Tibial artery (tissue), 4 donors: Measurements from ENCODE around the gene CMYA5.

Experiments used
- DNase-seq, 2 donors: peaks; one replicate each; pipeline ENCODE4 v3.0.0-alpha.2; 2019
- H3K27ac ChIP-seq, 2 donors: fragments of 200-600 bp; sonication (generic) in 1 of 2; 1 replicate in 1 of 2; 2 replicates in 1 of 2; pipeline ENCODE4 v1.5.1; 2018 to 2019; ENCODE audit warnings: mild to moderate bottlenecking in 1 of 2
- H3K27me3 ChIP-seq, 2 donors: fragments of 200-600 bp; sonication (generic) in 1 of 2; one replicate each; pipeline versions ENCODE4 v1.5.1 to v1.6.0; 2016 to 2019
- H3K36me3 ChIP-seq, 3 donors: fragments of 200-600 bp; sonication (generic) in 2 of 3; one replicate each; pipeline ENCODE4 v1.5.1; 2016 to 2019; ENCODE audit warnings: mild to moderate bottlenecking in 2 of 3
- H3K4me1 ChIP-seq, 4 donors: fragments of 200-600 bp; sonication (generic) in 2 of 4; 1 replicate in 3 of 4; 2 replicates in 1 of 4; pipeline ENCODE4 v1.5.1; 2016 to 2019
- H3K4me3 ChIP-seq, 2 donors: fragments of 200-600 bp; sonication (generic) in 1 of 2; 1 replicate in 1 of 2; 2 replicates in 1 of 2; pipeline ENCODE4 v1.5.1; 2018 to 2019; ENCODE audit warnings: mild to moderate bottlenecking in 2 of 2
- H3K9me3 ChIP-seq, 3 donors: fragments of 200-600 bp; sonication (generic) in 1 of 3; one replicate each; pipeline ENCODE4 v1.5.1; 2016 to 2019
- intact Hi-C: fragments of 100-400 bp; cut with DNase I; formaldehyde crosslinking; loops from one replicate; pipeline ENCODE4 v1.15.0; 2023; ENCODE audit warnings: low total_unique reads
- TF ChIP-seq, protein P1 (sequence below), 2 experiments: fragments of 200-600 bp in 1 of 2; fragments of 450-650 bp in 1 of 2; IDR thresholded peaks; one replicate each; pipeline ENCODE4 v1.5.1; 2017 to 2019; ENCODE audit warnings: antibody characterized with exemption in 2 of 2, mild to moderate bottlenecking in 1 of 2, moderate library complexity in 1 of 2

The CMYA5 gene

DNA sequence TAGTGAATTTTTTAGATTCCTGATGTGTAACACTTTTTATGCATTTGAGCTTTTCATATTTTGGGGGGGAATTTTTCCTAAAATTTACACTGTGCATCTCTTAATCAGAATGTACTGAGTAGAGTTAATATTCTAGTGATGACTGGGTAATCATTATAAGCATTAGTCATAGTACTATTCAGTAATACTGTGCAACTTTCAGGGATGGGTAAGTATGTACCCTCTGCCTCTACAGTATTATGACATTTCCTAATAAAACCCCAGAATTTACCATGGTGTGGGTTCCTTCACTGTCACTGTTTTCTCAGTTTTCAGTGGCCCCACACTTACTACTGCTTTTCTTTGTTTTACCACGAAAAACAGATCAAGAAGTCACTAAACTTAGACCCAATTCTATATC is 2.8 kb upstream of the CMYA5 start:
- H3K4me1 ChIP-seq = peaks cover 0 to 24% (median 10%) of the 10 kb centered on the region in 4 donors
- peaks cover 30 to 31% (median 31%) of the 10 kb centered on the region in 3 donors for H3K36me3 ChIP-seq
- intact Hi-C loops = no loop called here
- no peak overlapping the region for H3K4me3 ChIP-seq
- no peaks in the 10 kb centered on the region for H3K27me3 ChIP-seq
- DNase-seq = no peak
- H3K27ac ChIP-seq = no peak overlapping the region
- TF ChIP-seq, protein P1, sequence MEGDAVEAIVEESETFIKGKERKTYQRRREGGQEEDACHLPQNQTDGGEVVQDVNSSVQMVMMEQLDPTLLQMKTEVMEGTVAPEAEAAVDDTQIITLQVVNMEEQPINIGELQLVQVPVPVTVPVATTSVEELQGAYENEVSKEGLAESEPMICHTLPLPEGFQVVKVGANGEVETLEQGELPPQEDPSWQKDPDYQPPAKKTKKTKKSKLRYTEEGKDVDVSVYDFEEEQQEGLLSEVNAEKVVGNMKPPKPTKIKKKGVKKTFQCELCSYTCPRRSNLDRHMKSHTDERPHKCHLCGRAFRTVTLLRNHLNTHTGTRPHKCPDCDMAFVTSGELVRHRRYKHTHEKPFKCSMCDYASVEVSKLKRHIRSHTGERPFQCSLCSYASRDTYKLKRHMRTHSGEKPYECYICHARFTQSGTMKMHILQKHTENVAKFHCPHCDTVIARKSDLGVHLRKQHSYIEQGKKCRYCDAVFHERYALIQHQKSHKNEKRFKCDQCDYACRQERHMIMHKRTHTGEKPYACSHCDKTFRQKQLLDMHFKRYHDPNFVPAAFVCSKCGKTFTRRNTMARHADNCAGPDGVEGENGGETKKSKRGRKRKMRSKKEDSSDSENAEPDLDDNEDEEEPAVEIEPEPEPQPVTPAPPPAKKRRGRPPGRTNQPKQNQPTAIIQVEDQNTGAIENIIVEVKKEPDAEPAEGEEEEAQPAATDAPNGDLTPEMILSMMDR (IDR thresholded peaks at IDR 0.05) = no peak
- no peaks in the 10 kb centered on the region for H3K9me3 ChIP-seq

DNA sequence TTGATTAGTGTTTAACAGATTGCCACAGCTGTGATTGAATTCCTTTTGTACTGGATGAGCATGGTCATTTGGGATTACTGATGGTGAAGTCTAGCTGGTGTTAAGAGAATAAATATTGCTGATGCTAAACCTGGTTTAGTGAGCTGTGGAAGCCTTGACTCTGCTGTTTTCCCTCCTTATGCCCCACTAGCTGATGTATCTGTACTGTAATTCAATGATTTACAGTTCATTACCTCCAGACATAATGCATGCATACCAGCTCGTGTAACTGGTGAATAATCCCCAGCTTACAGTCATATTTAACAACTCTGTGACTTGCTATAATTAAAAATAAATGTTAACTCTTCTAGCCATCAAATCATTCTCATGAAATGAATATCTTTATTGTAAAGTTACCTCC is 1.7 kb upstream of the CMYA5 start:
- DNase-seq = no peak
- Histone ChIP-seq H3K36me3 (peaks cover 19 to 21% (median 20%) of the 10 kb centered on the region in 3 donors), H3K4me3 (no peak overlapping the region), H3K27ac (no peak overlapping the region), H3K4me1 (peaks cover 0 to 24% (median 10%) of the 10 kb centered on the region in 4 donors), H3K27me3 (no peaks in the 10 kb centered on the region), H3K9me3 (no peaks in the 10 kb centered on the region)
- intact Hi-C loops = no loop called here
- TF ChIP-seq, protein P1 (IDR thresholded peaks at IDR 0.05) = no peak

DNA sequence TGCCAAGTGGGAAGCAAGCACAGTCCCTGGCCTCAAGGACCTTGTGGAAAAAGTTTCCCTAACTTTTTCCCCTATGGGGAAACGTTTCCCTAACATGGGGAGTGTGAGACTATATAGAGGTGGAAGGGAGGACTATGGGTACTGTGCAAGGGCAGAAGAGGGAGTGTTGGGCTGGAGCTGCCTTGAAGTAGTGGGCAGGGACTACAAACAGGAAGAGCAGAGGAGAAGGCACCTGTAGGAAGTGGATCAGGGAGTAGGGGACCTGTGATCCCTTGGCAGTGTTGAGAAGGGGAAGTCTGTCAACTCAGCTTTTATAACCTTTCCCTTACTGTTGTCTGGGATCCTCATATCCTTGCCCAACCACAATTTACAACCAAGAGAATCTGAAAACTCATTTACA is 1.4 kb downstream of the CMYA5 start:
- no peak for DNase-seq
- TF ChIP-seq, protein P1 (IDR thresholded peaks at IDR 0.05) = no peak
- Histone ChIP-seq H3K27ac (no peak overlapping the region), H3K27me3 (no peaks in the 10 kb centered on the region), H3K4me3 (no peak overlapping the region), H3K4me1 (peaks cover 0 to 27% (median 10%) of the 10 kb centered on the region in 4 donors), H3K9me3 (no peaks in the 10 kb centered on the region), H3K36me3 (peaks cover 0 to 10% (median under 1%) of the 10 kb centered on the region in 3 donors)
- intact Hi-C loops = no loop called here

DNA sequence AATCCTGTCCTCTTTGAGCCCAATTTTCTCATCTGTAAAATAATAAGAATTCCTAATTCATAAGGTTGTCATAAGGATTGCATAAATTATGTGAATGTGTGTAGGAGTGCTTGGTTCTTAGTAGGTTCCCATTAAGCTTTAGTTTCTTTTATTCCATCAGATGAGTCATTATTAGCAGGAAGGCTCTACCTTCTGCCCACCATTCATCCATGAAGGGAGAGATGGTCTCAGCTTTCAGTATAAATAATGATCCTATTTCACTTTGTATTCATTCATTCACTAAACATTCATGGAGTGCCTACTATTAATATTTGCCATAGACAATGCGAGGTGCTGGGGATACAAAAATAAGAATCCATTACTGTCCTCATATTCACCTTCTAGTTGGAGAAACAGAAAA is 3.0 kb downstream of the CMYA5 start:
- TF ChIP-seq, protein P1 (IDR thresholded peaks at IDR 0.05) = no peak
- H3K36me3 ChIP-seq = no peaks in the 10 kb centered on the region
- no peak overlapping the region for H3K27ac ChIP-seq
- no peaks in the 10 kb centered on the region for H3K27me3 ChIP-seq
- no peak for DNase-seq
- peaks cover 0 to 27% (median 10%) of the 10 kb centered on the region in 4 donors for H3K4me1 ChIP-seq
- no peaks in the 10 kb centered on the region for H3K9me3 ChIP-seq
- intact Hi-C loops = no loop called here
- H3K4me3 ChIP-seq = no peak overlapping the region

DNA sequence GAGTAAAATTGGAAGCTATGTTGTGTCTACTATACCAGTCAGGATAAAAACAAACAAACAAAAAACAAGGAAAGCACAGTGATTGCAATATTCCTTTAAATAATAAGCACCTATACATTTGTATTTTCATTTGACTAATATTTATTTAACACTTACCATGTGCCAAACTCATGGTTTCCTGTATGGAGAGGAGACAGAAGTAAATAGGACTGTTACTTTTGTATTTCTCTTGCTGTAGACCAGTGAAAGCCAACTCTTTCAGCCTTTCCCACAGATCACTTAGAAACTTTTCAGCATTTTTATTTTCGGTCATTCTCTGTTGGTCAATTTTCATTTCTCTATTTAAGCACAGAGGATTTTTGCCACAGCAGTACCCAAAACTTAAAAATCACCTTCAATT is 4.5 kb downstream of the CMYA5 start:
- Histone ChIP-seq H3K9me3 (no peaks in the 10 kb centered on the region), H3K4me1 (peaks cover 0 to 21% (median 7%) of the 10 kb centered on the region in 4 donors), H3K4me3 (no peak overlapping the region), H3K27me3 (no peaks in the 10 kb centered on the region), H3K27ac (no peak overlapping the region), H3K36me3 (no peaks in the 10 kb centered on the region)
- TF ChIP-seq, protein P1 (IDR thresholded peaks at IDR 0.05) = no peak
- no peak for DNase-seq
- intact Hi-C loops = no loop called here

DNA sequence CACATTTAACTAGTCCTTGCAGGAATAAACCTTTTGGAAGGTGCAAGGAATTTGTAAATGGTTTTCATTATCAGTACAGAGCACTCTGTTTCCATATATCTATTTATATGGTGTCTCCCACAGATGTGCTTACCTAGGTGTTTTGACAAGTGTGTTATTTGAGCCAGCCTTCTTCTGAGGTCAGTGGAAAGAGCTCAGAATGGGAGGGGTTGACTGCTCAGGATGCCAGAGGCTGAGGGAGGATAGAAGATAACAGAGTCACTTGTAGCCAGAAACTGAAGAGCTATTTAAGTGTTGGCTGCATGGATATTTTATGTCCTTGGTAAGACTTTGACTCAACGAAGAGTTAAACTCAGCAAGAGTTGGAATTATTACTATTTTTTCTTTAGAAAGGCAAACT is 5.0 kb downstream of the CMYA5 start:
- Histone ChIP-seq H3K27me3 (no peaks in the 10 kb centered on the region), H3K27ac (no peak overlapping the region), H3K4me1 (peaks cover 0 to 16% (median 2%) of the 10 kb centered on the region in 4 donors), H3K4me3 (no peak overlapping the region), H3K36me3 (no peaks in the 10 kb centered on the region), H3K9me3 (no peaks in the 10 kb centered on the region)
- TF ChIP-seq, protein P1 (IDR thresholded peaks at IDR 0.05) = no peak
- DNase-seq = no peak
- intact Hi-C loops = no loop called here
